Mesendoderm (in vitro differentiated cells): ENCODE data around the gene NT5C3B.

Source experiments
- DNase-seq: peaks from one replicate; pipeline ENCODE4 v3.0.0; 2013
- H2AK5ac ChIP-seq: 2 replicates; pipeline ENCODE4 v1.6.1; 2013; ENCODE audit warnings: low read length, inconsistent platforms
- H2BK120ac ChIP-seq: 2 replicates; pipeline ENCODE4 v1.6.1; 2013; ENCODE audit warnings: low read depth, mild to moderate bottlenecking, low read length, moderate library complexity, mixed read lengths
- H2BK15ac ChIP-seq: replicated peaks from 2 replicates; pipeline ENCODE4 v1.6.1; 2013; ENCODE audit warnings: low read depth, mild to moderate bottlenecking, moderate library complexity
- H2BK5ac ChIP-seq: 2 replicates; pipeline ENCODE4 v1.6.1; 2013; ENCODE audit warnings: low read length, inconsistent platforms
- H3K18ac ChIP-seq: 2 replicates; pipeline ENCODE4 v1.6.1; 2013; ENCODE audit warnings: mild to moderate bottlenecking, low read length, mixed read lengths
- H3K23ac ChIP-seq: one replicate; pipeline ENCODE4 v1.6.1; 2013; ENCODE audit warnings: low read length
- H3K27ac ChIP-seq: 2 replicates; pipeline ENCODE4 v1.5.1; 2013; ENCODE audit warnings: low read depth, mild to moderate bottlenecking, inconsistent platforms, low read length, moderate library complexity
- H3K27me3 ChIP-seq: 2 replicates; pipeline ENCODE4 v1.6.1; 2013; ENCODE audit warnings: low read length, control low read depth, mild to moderate bottlenecking, inconsistent platforms; ENCODE audit not compliant: insufficient read depth, poor library complexity
- H3K36me3 ChIP-seq: 2 replicates; pipeline ENCODE4 v1.6.1; 2013; ENCODE audit warnings: low read length, inconsistent platforms; ENCODE audit not compliant: control insufficient read depth, insufficient read depth
- H3K4ac ChIP-seq: one replicate; pipeline ENCODE4 v1.6.1; 2013; ENCODE audit warnings: low read depth, mild to moderate bottlenecking, low read length, moderate library complexity
- H3K4me1 ChIP-seq: 2 replicates; pipeline ENCODE4 v1.6.1; 2013; ENCODE audit warnings: low read depth, low read length, inconsistent platforms; ENCODE audit not compliant: control insufficient read depth
- H3K4me2 ChIP-seq: 2 replicates; pipeline ENCODE4 v1.6.1; 2013; ENCODE audit warnings: low read length
- H3K4me3 ChIP-seq: 2 replicates; pipeline ENCODE4 v1.5.1; 2013; ENCODE audit warnings: mild to moderate bottlenecking, low read length
- H3K56ac ChIP-seq: one replicate; pipeline ENCODE4 v1.6.1; 2013; ENCODE audit warnings: low read length
- H3K79me1 ChIP-seq: 2 replicates; pipeline ENCODE4 v1.6.1; 2013; ENCODE audit warnings: low read length, inconsistent platforms
- H3K79me2 ChIP-seq: 2 replicates; pipeline ENCODE4 v1.6.1; 2013; ENCODE audit warnings: mild to moderate bottlenecking, low read length; ENCODE audit not compliant: control insufficient read depth, insufficient read depth
- H3K9ac ChIP-seq: 2 replicates; pipeline ENCODE4 v1.6.1; 2013; ENCODE audit warnings: low read length, inconsistent platforms
- H4K5ac ChIP-seq: one replicate; pipeline ENCODE4 v1.6.1; 2013; ENCODE audit warnings: low read length
- H4K8ac ChIP-seq: one replicate; pipeline ENCODE4 v1.6.1; 2013; ENCODE audit warnings: low read depth, mild to moderate bottlenecking, control low read depth, low read length, moderate library complexity
- WGBS: extraction: QIAGEN DNeasy Blood & Tissue Kit; methylation state at CpG from one replicate; pipeline ENCODE4 v1.1.7; 2013; ENCODE audit warnings: low lambda C conversion rate, missing lambda C conversion rate; ENCODE audit not compliant: insufficient coverage; ENCODE audit errors: extremely low coverage; 5-methylcytosine and 5-hydroxymethylcytosine counted together

NT5C3B gene

GRCh38 chr17:41824086-41824485, 11.9 kb downstream of the NT5C3B start:
- no peak for DNase-seq
- H2BK120ac ChIP-seq, result no peak overlapping the region
- H3K79me2 ChIP-seq, result no peaks in the 10 kb centered on the region
- no peak overlapping the region for H2BK5ac ChIP-seq
- no peak overlapping the region for H3K23ac ChIP-seq
- H3K36me3 ChIP-seq, result peaks cover 4% of the 10 kb centered on the region
- H3K18ac ChIP-seq, result no peak overlapping the region
- H4K5ac ChIP-seq, result no peak overlapping the region
- no peak overlapping the region for H2BK15ac ChIP-seq
- H3K4me2 ChIP-seq, result no peak overlapping the region
- H3K27ac ChIP-seq, result no peak overlapping the region
- no peaks in the 10 kb centered on the region for H3K79me1 ChIP-seq
- H3K4me3 ChIP-seq, result no peak overlapping the region
- no peak overlapping the region for H3K9ac ChIP-seq
- no peak overlapping the region for H3K56ac ChIP-seq
- no peaks in the 10 kb centered on the region for H3K27me3 ChIP-seq
- no peaks in the 10 kb centered on the region for H3K4me1 ChIP-seq
- no CpG with 5 or more reads among the region's 7 CpGs for WGBS
- no peak overlapping the region for H3K4ac ChIP-seq
- H2AK5ac ChIP-seq, result no peak overlapping the region
- H4K8ac ChIP-seq, result no peak overlapping the region

- no CpG with 5 or more reads among the region's 7 CpGs for whole genome bisulfite sequencing
- H3K18ac ChIP-seq, result no peak overlapping the region
- no peak overlapping the region for H2BK120ac ChIP-seq
- no peak overlapping the region for H2AK5ac ChIP-seq
- no peak overlapping the region for H2BK5ac ChIP-seq
- no peaks in the 10 kb centered on the region for H3K27me3 ChIP-seq
- H3K79me2 ChIP-seq, result no peaks in the 10 kb centered on the region
- no peak overlapping the region for H4K8ac ChIP-seq
- H3K9ac ChIP-seq, result no peak overlapping the region
- H2BK15ac ChIP-seq, result no peak overlapping the region
- H3K23ac ChIP-seq, result no peak overlapping the region
- H3K36me3 ChIP-seq, result peaks cover 3% of the 10 kb centered on the region
- no peak overlapping the region for H3K4me3 ChIP-seq
- H3K4me1 ChIP-seq, result no peaks in the 10 kb centered on the region
- H3K79me1 ChIP-seq, result no peaks in the 10 kb centered on the region
- no peak overlapping the region for H3K4ac ChIP-seq
- H3K56ac ChIP-seq, result no peak overlapping the region
- no peak for DNase-seq
- no peak overlapping the region for H4K5ac ChIP-seq
- no peak overlapping the region for H3K4me2 ChIP-seq
- no peak overlapping the region for H3K27ac ChIP-seq
Measured at GRCh38 chr17:41823580-41823979, 12.5 kb downstream of the NT5C3B start.

DNA sequence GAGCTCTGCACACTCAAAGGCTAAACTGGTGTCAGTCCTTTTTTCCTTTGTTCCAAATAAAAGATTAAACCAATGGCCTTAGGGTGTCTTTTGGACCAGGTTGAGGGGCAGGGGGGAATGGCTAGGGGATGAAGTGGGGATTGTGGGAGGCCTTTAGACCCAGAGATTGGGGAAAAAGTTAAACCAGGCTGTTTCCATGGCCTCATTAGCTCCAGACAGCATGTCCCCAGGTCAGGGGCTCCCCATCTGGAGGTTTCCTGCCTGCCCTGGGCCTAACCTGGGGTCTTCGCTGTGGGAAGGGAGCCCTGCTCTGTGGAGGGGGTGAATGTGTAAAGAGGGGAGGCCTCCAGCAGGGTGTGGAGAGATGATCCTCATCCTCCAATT, 12.9 kb downstream of the NT5C3B start:
- no CpG with 5 or more reads among the region's 1 CpG for WGBS
- Histone ChIP-seq H2AK5ac (no peak overlapping the region), H3K9ac (no peak overlapping the region)

DNA sequence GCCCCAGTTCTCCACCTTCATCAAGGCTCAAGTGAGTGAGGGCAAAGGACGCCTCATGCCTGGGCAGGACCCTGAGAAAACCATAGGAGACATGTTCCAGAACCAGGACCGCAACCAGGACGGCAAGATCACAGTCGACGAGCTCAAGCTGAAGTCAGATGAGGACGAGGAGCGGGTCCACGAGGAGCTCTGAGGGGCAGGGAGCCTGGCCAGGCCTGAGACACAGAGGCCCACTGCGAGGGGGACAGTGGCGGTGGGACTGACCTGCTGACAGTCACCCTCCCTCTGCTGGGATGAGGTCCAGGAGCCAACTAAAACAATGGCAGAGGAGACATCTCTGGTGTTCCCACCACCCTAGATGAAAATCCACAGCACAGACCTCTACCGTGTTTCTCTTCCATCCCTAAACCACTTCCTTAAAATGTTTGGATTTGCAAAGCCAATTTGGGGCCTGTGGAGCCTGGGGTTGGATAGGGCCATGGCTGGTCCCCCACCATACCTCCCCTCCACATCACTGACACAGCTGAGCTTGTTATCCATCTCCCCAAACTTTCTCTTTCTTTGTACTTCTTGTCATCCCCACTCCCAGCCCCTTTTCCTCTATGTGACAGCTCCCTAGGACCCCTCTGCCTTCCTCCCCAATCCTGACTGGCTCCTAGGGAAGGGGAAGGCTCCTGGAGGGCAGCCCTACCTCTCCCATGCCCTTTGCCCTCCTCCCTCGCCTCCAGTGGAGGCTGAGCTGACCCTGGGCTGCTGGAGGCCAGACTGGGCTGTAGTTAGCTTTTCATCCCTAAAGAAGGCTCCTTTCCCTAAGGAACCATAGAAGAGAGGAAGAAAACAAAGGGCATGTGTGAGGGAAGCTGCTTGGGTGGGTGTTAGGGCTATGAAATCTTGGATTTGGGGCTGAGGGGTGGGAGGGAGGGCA, 13.6 kb downstream of the NT5C3B start:
- no peaks in the 10 kb centered on the region for H3K79me2 ChIP-seq
- no peaks in the 10 kb centered on the region for H3K4me1 ChIP-seq

More for the DNA sequence above, 12.9 kb downstream of the NT5C3B start:
- no peak overlapping the region for H3K4ac ChIP-seq
- H3K18ac ChIP-seq, result no peak overlapping the region
- H3K56ac ChIP-seq, result no peak overlapping the region
- no peak overlapping the region for H4K8ac ChIP-seq
- H3K79me2 ChIP-seq, result no peaks in the 10 kb centered on the region
- no peak overlapping the region for H4K5ac ChIP-seq
- no peak overlapping the region for H3K27ac ChIP-seq
- no peak overlapping the region for H3K4me3 ChIP-seq
- H3K4me1 ChIP-seq, result no peaks in the 10 kb centered on the region
- peaks cover 4% of the 10 kb centered on the region for H3K36me3 ChIP-seq
- no peaks in the 10 kb centered on the region for H3K79me1 ChIP-seq
- no peak overlapping the region for H2BK5ac ChIP-seq
- DNase-seq, result no peak
- H3K27me3 ChIP-seq, result no peaks in the 10 kb centered on the region
- H3K23ac ChIP-seq, result no peak overlapping the region
- H2BK15ac ChIP-seq, result no peak overlapping the region
- H2BK120ac ChIP-seq, result no peak overlapping the region
- H3K4me2 ChIP-seq, result no peak overlapping the region

GRCh38 chr17:41821776-41822175, 14.3 kb downstream of the NT5C3B start:
- no peak overlapping the region for H3K18ac ChIP-seq
- H4K8ac ChIP-seq, result no peak overlapping the region
- DNase-seq, result no peak
- H3K4ac ChIP-seq, result no peak overlapping the region
- H3K79me2 ChIP-seq, result peaks cover 3% of the 10 kb centered on the region
- H3K4me2 ChIP-seq, result no peak overlapping the region
- no peaks in the 10 kb centered on the region for H3K27me3 ChIP-seq
- H3K9ac ChIP-seq, result no peak overlapping the region
- H3K23ac ChIP-seq, result no peak overlapping the region
- H3K4me1 ChIP-seq, result no peaks in the 10 kb centered on the region
- no peak overlapping the region for H3K56ac ChIP-seq
- H3K4me3 ChIP-seq, result no peak overlapping the region
- no peak overlapping the region for H2AK5ac ChIP-seq
- no CpG with 5 or more reads among the region's 14 CpGs for WGBS
- no peak overlapping the region for H4K5ac ChIP-seq
- peaks cover 9% of the 10 kb centered on the region for H3K36me3 ChIP-seq
- no peak overlapping the region for H2BK120ac ChIP-seq
- no peak overlapping the region for H2BK5ac ChIP-seq
- no peak overlapping the region for H2BK15ac ChIP-seq
- H3K79me1 ChIP-seq, result peaks cover 3% of the 10 kb centered on the region
- H3K27ac ChIP-seq, result no peak overlapping the region

More for the DNA sequence above, 13.6 kb downstream of the NT5C3B start:
- Histone ChIP-seq H2BK15ac (no peak overlapping the region), H3K36me3 (peaks cover 7% of the 10 kb centered on the region), H3K9ac (no peak overlapping the region), H2BK5ac (no peak overlapping the region), H3K56ac (no peak overlapping the region), H3K79me1 (no peaks in the 10 kb centered on the region), H4K5ac (no peak overlapping the region), H3K4ac (no peak overlapping the region), H3K4me2 (no peak overlapping the region), H3K27ac (no peak overlapping the region), H3K18ac (no peak overlapping the region), H2AK5ac (no peak overlapping the region), H3K27me3 (no peaks in the 10 kb centered on the region), H3K4me3 (no peak overlapping the region), H3K23ac (no peak overlapping the region), H4K8ac (no peak overlapping the region), H2BK120ac (no peak overlapping the region)
- no CpG with 5 or more reads among the region's 12 CpGs for WGBS
- no peak for DNase-seq
